MM.1S (cell line): Measurements from ENCODE around the gene TP53BP2.

Experiments used
- DNase-seq: peaks from one replicate; pipeline ENCODE4 v3.0.0-alpha.2; 2015
- H2AFZ ChIP-seq: fragments of 300-600 bp; sonication (generic); 2 replicates; pipeline ENCODE4 v1.6.0; 2016; ENCODE audit warnings: antibody characterized with exemption, low read length
- H3F3A ChIP-seq: fragments of 300-600 bp; sonication (generic); 2 replicates; pipeline ENCODE4 v1.6.1; 2016; ENCODE audit warnings: mild to moderate bottlenecking, antibody characterized with exemption, low read length, moderate library complexity, mixed read lengths; ENCODE audit not compliant: insufficient read depth
- H3K27ac ChIP-seq: fragments of 300-600 bp; sonication (generic); 2 replicates; pipeline ENCODE4 v1.5.1; 2016; ENCODE audit warnings: mild to moderate bottlenecking, low read length
- H3K27me3 ChIP-seq: fragments of 300-600 bp; sonication (generic); replicated peaks from 2 replicates; pipeline ENCODE4 v1.6.0; 2016; ENCODE audit warnings: low read length; ENCODE audit not compliant: insufficient read depth
- H3K36me3 ChIP-seq: fragments of 300-600 bp; sonication (generic); replicated peaks from 2 replicates; pipeline ENCODE4 v1.6.1; 2016; ENCODE audit warnings: mild to moderate bottlenecking, low read length, mixed read lengths; ENCODE audit not compliant: insufficient read depth
- H3K4me1 ChIP-seq: fragments of 300-600 bp; sonication (generic); 2 replicates; pipeline ENCODE4 v1.6.1; 2016; ENCODE audit warnings: low read length, mixed read lengths
- H3K4me2 ChIP-seq: fragments of 300-600 bp; sonication (generic); 2 replicates; pipeline ENCODE4 v1.6.0; 2016; ENCODE audit warnings: low read depth, low read length
- H3K4me3 ChIP-seq: fragments of 300-600 bp; sonication (generic); 2 replicates; pipeline ENCODE4 v1.5.1; 2016; ENCODE audit warnings: low read length, mixed read lengths
- H3K79me2 ChIP-seq: fragments of 300-600 bp; sonication (generic); 2 replicates; pipeline ENCODE4 v1.6.1; 2016; ENCODE audit warnings: mixed run types, low read length, mixed read lengths
- H3K9ac ChIP-seq: fragments of 300-600 bp; sonication (generic); 2 replicates; pipeline ENCODE4 v1.6.1; 2016; ENCODE audit warnings: low read length, mixed read lengths
- H3K9me2 ChIP-seq: fragments of 300-600 bp; sonication (generic); replicated peaks from 2 replicates; pipeline ENCODE4 v1.6.1; 2016; ENCODE audit warnings: mild to moderate bottlenecking, low read length, mixed read lengths; ENCODE audit not compliant: insufficient read depth
- H3K9me3 ChIP-seq: fragments of 300-600 bp; sonication (generic); replicated peaks from 2 replicates; pipeline ENCODE4 v1.6.1; 2016; ENCODE audit warnings: mild to moderate bottlenecking, low read length, mixed read lengths; ENCODE audit not compliant: insufficient read depth
- H4K20me1 ChIP-seq: fragments of 300-600 bp; sonication (generic); 2 replicates; pipeline ENCODE4 v1.6.1; 2016; ENCODE audit warnings: mild to moderate bottlenecking, low read length, moderate library complexity, mixed read lengths; ENCODE audit not compliant: insufficient read depth
- CTCF ChIP-seq: fragments of 300-600 bp; sonication (generic); IDR thresholded peaks from 2 replicates; pipeline ENCODE4 v1.5.1; 2016; ENCODE audit warnings: antibody characterized with exemption, low read length, mixed read lengths
- EZH2 ChIP-seq: fragments of 300-600 bp; sonication (generic); optimal IDR thresholded peaks from 2 replicates; pipeline ENCODE3; 2017; ENCODE audit warnings: low read depth, mild to moderate bottlenecking, antibody characterized with exemption, low read length, mixed read lengths
- EZH2phosphoT487 ChIP-seq: fragments of 300-600 bp; sonication (generic); IDR thresholded peaks from 2 replicates; pipeline ENCODE4 v1.6.1; 2018; ENCODE audit warnings: antibody characterized with exemption, low read length

The TP53BP2 gene

DNA sequence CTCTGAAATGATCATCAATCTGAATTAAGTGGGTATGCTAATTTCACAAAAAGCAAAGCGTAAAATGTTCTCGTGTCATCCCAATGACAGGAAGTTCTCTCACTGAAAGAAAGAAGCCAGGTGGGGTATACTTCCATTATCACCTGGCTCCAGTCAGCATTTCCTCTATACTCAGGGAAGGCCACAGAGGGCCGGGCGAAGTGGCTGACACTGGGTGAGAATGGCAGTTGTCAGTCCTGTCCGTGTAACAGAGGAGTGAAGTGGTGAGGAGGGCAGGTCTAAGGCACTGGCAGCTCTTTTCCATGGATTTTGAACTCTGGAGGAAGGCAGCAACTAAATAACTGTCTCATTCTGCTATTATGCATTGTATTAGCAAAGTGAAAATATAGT is 73.0 kb downstream of the TP53BP2 start:
- TF ChIP-seq EZH2, result no peak
- no peak for TF ChIP-seq EZH2phosphoT487
- TF ChIP-seq CTCF, result no peak
- no peak for DNase-seq
- Histone ChIP-seq H3K79me2 (no peaks in the 10 kb centered on the region), H2AFZ (no peak overlapping the region), H3K36me3 (0 out of 2 replicates have a peak, but pooled peaks cover 4% of the 10 kb centered on the region), H3K27me3 (no peaks in the 10 kb centered on the region), H3K4me2 (no peak overlapping the region), H3K4me3 (no peak overlapping the region), H3K9ac (no peak overlapping the region), H3K9me2 (no peaks in the 10 kb centered on the region), H4K20me1 (no peaks in the 10 kb centered on the region), H3K9me3 (no peaks in the 10 kb centered on the region), H3F3A (no peaks in the 10 kb centered on the region), H3K27ac (no peak overlapping the region), H3K4me1 (no peaks in the 10 kb centered on the region)

DNA sequence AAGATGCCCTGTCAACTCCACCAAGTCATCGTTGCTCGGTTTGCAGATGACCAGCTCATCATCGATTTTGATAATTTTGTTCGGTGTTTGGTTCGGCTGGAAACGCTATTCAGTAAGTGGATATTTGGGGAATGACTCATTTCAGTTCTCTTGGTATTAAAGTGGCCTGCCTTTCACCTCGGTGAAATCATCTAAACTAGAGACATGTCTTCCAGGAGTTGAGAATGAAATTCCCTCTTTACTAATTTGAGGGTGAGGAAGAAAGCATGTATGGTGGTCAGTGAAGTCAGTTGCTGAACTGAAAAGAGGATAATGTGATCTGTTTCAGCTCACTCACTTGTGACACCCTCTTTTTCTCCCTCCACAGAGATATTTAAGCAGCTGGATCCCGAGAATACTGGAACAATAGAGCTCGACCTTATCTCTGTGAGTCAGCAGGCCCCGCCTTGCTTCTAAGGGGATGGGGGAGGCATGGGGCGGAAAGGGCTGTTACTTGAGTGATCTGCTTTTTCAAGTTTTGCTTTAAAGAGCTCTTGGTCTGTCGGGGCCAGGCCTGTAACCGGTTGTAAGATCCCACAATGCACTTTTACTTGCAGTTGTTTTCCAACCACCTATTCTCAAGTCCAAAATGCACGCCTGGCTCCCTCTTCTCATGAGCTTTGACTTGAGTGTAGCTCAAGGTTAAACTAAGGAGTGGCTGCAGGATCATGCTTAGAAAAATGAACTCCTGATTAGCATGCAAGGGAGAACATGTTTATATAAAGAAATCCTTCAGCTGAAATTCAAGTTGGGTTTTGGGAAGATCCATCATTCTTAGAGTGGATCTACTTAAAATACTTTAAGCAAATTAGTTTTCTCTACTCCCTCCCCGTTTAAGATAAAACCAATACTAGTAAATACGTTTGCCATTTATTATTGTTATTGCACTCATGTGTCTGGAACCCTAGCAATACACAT is 73.7 kb downstream of the TP53BP2 start:
- Histone ChIP-seq H3K9me3 (no peaks in the 10 kb centered on the region), H3K9ac (no peak overlapping the region), H3K27ac (no peak overlapping the region), H3K9me2 (no peaks in the 10 kb centered on the region), H2AFZ (no peak overlapping the region), H4K20me1 (no peaks in the 10 kb centered on the region), H3K4me2 (no peak overlapping the region), H3K27me3 (no peaks in the 10 kb centered on the region), H3K36me3 (0 out of 2 replicates have a peak, but pooled peaks cover 4% of the 10 kb centered on the region), H3F3A (no peaks in the 10 kb centered on the region), H3K4me1 (no peaks in the 10 kb centered on the region), H3K79me2 (no peaks in the 10 kb centered on the region), H3K4me3 (no peak overlapping the region)
- no peak for TF ChIP-seq EZH2
- no peak for TF ChIP-seq EZH2phosphoT487
- TF ChIP-seq CTCF, result no peak
- peak; percentile 3 for DNase-seq

DNA sequence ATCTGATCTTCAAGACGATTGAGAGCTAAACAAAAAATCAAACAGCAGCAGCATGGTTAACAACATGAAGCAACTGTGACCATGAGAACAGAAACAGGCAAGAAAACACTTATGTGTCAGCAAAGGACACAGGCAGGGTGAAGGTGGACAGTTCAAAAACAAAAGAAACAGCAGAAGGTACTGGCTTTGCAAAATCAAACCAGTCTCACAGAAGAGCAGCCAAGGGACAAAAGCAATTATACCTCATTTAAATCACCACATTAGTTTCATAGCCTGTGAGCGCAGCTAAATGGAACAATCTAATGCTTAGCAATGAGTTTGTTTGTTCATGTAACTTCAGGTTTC is 74.3 kb downstream of the TP53BP2 start:
- no peak for TF ChIP-seq EZH2phosphoT487
- no peak for TF ChIP-seq CTCF
- TF ChIP-seq EZH2, result no peak
- no peaks in the 10 kb centered on the region for H3F3A ChIP-seq
- peaks cover 4% of the 10 kb centered on the region; the same call in 1 of the 2 replicates for H3K36me3 ChIP-seq
- DNase-seq, result peak; percentile 0
- no peaks in the 10 kb centered on the region for H3K79me2 ChIP-seq
- no peak overlapping the region for H3K27ac ChIP-seq
- no peak overlapping the region for H3K4me3 ChIP-seq
- no peaks in the 10 kb centered on the region for H3K9me2 ChIP-seq
- no peaks in the 10 kb centered on the region for H3K4me1 ChIP-seq
- no peak overlapping the region for H3K4me2 ChIP-seq
- H2AFZ ChIP-seq, result no peak overlapping the region
- H3K9me3 ChIP-seq, result no peaks in the 10 kb centered on the region
- H4K20me1 ChIP-seq, result no peaks in the 10 kb centered on the region
- no peak overlapping the region for H3K9ac ChIP-seq
- no peaks in the 10 kb centered on the region for H3K27me3 ChIP-seq
